ENCODE data around the gene MAP4K2. TPM values are rescaled to one million over a fixed set of nuclear protein-coding genes. Genes with fewer than 3 reads are reported as not detected.
"Not testable (repeated sequence)": the region's sequence is repeated elsewhere in the genome, so short reads cannot be mapped to it uniquely, and the experiment has no call there.

The MAP4K2 gene
- total and polyA plus RNA-seq, 9 of the 15 experiments (the other 6 are each of a cell fraction or from before 2014, with no cell fraction given): 0.13 to 14.5 (median 7.3) TPM

- TF ChIP-seq TCF15 (CRISPR knock-in tag; IDR thresholded peaks at IDR 0.05): no peak
- TF ChIP-seq THAP7 (CRISPR knock-in tag; IDR thresholded peaks at IDR 0.05): no peak
- TF ChIP-seq NONO (IDR thresholded peaks at IDR 0.05; ENCODE audit: low read depth in 2 of 2, low read length in 1 of 2): no peak
- no peak for TF ChIP-seq TEAD4 (IDR thresholded peaks at IDR 0.05; ENCODE audit: low read length)
- TF ChIP-seq TEAD4 (CRISPR knock-in tag; IDR thresholded peaks at IDR 0.05; ENCODE audit: borderline replicate concordance): no peak
- no peak for TF ChIP-seq RB1 (IDR thresholded peaks at IDR 0.05; ENCODE audit: low read depth)
- TF ChIP-seq NCOA4 (IDR thresholded peaks at IDR 0.05; ENCODE audit: partially characterized antibody): no peak
Measured at GRCh38 chr11:64817476-64817875, 14.5 kb upstream of the MAP4K2 start (continued).

- intact Hi-C loops (cut with micrococcal nuclease); in situ Hi-C loops (cut with MboI); H3K27me3 ChIP-seq (ENCODE audit: control insufficient read depth in 2 of 2, insufficient read depth in 2 of 2, low read length in 2 of 2); DNase-seq (ENCODE audit: extremely low read depth in 1 of 4, low spot score in 3 of 4); H3K4me1 ChIP-seq (replicated peaks in 1 of 2; ENCODE audit: control insufficient read depth in 2 of 2, insufficient read depth in 2 of 2, low read length in 2 of 2); H3K9me1 ChIP-seq (ENCODE audit: control insufficient read depth, insufficient read depth, low read length); H3K4me2 ChIP-seq (ENCODE audit: insufficient read depth, low read length); H3K9ac ChIP-seq (ENCODE audit: insufficient read depth in 1 of 2, low read depth in 2 of 2, low read length in 2 of 2); H3K4me3 ChIP-seq; BruUV-seq (replicated peaks); H3K27ac ChIP-seq (ENCODE audit: extremely low read depth, low read depth, low read length); H4K20me1 ChIP-seq (replicated peaks; ENCODE audit: control insufficient read depth, insufficient read depth, low read length); H2AFZ ChIP-seq (ENCODE audit: low read depth, low read length); H3K9me3 ChIP-seq (replicated peaks; ENCODE audit: control insufficient read depth, insufficient read depth, low read depth, low read length); H3K36me3 ChIP-seq (ENCODE audit: control insufficient read depth, insufficient read depth, low read length); ATAC-seq; FAIRE-seq; H3K79me2 ChIP-seq (ENCODE audit: control insufficient read depth, insufficient read depth, low read length); CTCF ChIA-PET (ENCODE audit: low intra/inter-chr PET ratio): not testable (repeated sequence)
- POLR2A ChIA-PET: interaction anchor here (0.6 to 1.8 kb wide), 2 partner anchors 13 to 281 kb away, joined by 3 to 4 read pairs; no protein-coding TSS in a partner anchor
- 45% methylated on average over 5 of the region's 5 CpGs for WGBS (ENCODE audit: insufficient coverage, low coverage, missing lambda C conversion rate)
Measured at GRCh38 chr11:64815433-64815832, 12.4 kb upstream of the MAP4K2 start.

Data from K562 (cell line).